GM21381 (cell line): Measurements from ENCODE around the gene DIS3L2.

Experiments
- ATAC-seq: cut with Tn5 transposase; IDR thresholded peaks from one replicate; pipeline ENCODE4 v1.9.1; 2021; ENCODE audit warnings: mild to moderate bottlenecking, moderate library complexity; ENCODE audit not compliant: unreplicated experiment

DIS3L2 gene

GRCh38 chr2:232340171-232340935 is 378.8 kb downstream of the DIS3L2 start:
- no peak for ATAC-seq

- no peak for ATAC-seq
Observed at GRCh38 chr2:232341061-232341738, 379.7 kb downstream of the DIS3L2 start.

DNA sequence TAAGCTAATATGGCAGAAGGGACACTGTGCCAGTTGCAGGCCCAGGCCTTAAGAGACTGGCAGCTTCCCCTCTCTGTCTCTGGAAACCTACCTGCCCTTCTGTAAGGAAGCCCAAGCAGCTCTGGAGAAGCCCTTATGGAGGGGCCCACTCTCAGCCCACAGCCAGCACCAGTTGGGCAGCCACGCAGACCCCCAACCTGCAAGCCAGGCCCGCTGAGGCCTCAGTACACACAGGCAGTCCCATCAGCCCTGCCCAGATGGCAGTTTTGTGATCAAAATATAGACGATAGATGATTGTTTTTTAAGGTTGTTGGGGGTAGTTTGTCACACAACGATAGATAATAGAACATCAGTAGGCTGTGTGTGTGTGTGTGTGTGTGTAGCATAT is 380.2 kb downstream of the DIS3L2 start:
- no peak for ATAC-seq

GRCh38 chr2:232342635-232343565 is 381.4 kb downstream of the DIS3L2 start:
- no peak for ATAC-seq

- ATAC-seq, result no peak
Observed at GRCh38 chr2:232343821-232344220, 382.3 kb downstream of the DIS3L2 start.

- no peak for ATAC-seq
Observed at GRCh38 chr2:232345251-232345650, 383.7 kb downstream of the DIS3L2 start.

GRCh38 chr2:232347369-232347768 is 385.9 kb downstream of the DIS3L2 start:
- no peak for ATAC-seq

GRCh38 chr2:232348936-232349335 is 387.4 kb downstream of the DIS3L2 start:
- no peak for ATAC-seq

DNA sequence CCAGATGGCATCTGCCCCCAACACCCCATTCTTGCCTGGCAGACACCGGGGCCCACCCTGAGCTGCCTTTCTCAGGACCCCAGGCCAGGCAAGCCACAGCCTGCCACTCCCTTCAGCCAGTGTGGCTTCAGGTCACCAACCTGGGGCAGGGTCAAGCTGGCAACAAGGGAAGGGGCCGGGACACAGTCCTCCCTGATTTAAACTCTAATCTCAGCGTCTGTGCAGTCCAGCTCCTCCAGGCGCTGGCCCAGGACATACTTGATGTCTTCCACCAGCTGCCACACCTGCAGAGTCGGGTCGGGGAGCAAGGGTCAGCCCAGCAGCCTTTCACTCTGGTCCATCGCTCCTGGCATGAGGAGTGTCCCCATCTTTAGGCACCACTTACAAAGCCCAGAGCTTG is 388.0 kb downstream of the DIS3L2 start:
- no peak for ATAC-seq

- no peak for ATAC-seq
Observed at GRCh38 chr2:232349946-232350635, 388.6 kb downstream of the DIS3L2 start.

DNA sequence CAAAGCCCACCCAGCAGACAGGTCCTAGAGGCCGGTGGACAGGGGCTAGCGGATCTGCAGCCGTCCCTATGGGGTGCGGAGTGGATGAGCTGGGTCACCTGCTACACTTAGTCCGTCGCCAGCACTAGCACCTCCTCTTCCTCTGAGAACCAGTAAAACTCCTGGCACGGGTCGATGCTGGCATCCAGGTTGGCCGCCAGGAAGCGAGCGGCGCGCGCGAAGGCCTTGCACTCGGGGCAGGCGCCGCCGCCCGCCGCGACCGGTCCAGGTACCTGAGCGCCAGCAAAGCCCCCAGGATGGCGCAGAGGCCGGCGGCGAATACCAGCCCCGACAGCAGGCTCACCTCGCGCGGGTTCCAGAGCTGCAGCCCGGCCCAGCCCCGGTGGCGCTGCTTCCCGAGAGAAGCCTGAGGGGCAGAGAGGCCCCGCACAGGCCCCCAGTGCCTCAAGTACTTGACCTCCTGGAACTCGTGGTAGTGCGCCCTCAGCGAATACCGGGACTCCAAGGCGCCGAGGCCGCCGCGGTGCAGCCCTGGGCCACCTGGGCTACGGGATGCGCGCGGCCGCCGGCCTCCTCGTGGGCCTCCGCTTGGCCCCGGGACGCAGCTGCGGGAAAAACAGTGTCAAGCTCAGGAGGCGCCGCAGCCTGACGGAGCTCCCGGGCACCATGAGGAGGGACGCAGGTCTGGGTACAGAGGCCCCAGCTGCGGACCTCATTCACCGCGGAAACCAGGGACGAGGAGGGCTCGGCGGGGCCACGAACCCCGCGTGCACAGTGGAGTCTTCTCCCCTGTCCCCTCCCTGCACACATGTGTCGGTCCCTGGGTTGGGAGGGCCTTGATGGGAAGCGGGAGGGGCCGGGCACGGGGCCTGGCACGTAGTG is 389.5 kb downstream of the DIS3L2 start:
- ATAC-seq, result no peak

GRCh38 chr2:232351686-232352510 is 390.4 kb downstream of the DIS3L2 start:
- no peak for ATAC-seq

DNA sequence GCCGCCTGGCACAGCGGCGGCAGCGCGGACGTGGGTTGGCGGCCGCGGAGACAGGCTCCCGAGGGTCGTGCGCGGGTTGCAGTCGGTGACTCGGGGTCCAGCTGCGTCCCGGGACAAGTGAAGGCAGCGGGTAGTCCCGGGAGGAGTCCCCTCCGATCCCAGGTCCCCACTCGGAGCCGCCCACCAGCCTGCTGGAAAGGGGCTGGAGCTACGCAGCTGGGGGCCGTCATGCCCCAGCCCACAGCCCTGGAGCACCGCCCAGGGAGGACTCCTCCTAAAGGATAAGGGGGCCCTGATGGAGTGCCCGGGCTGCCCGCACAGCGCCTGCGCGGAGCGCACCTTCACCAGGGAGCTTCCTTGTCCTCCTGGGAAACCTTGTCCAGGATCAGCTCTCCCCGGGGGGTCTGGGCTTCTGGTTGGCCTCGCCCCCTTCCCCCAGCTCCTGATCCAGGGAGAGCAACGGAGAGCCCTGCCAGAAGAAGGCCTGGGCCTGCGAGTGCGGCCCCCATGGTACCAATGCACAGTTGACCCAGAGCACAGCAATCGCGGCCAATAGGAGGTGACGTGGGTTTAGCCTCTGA is 391.1 kb downstream of the DIS3L2 start:
- ATAC-seq, result no peak

DNA sequence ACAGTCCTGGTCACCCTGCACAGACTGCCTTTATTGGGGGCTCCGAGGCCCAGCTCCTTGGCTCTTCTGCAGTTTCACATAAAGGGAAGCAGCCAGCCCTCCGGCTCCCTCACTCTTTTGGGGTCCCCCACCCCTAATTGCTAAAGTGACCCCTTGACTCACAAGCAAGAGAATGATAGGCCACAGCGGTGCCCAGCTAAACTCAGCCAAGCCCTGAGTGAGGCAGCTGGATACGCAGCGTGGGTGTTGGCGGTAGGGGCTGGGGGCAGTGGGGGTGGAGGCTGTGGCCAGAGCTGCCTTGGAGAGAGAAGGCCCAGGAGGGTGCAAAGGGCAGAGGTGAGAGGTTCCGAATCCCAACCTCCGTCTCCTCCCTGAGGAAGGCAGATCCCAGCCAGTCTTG is 391.6 kb downstream of the DIS3L2 start:
- ATAC-seq, result no peak

DNA sequence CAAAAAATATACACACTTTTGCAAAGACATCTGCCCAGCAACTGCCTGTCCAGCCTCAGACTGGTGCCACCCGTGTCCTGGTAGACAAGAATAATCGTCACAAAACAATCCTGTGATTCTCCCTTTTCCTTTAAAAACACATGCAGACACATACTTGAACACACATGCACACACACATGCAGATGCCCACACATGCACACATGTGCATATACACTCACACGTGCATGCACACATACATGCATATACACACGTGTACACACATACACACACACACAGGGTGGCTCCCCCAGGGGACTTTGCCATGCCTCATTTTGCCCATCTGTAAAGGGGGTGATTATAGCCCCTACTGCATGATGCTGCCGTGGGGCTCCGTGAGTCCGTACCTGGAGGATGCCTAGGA is 392.1 kb downstream of the DIS3L2 start:
- ATAC-seq, result no peak

DNA sequence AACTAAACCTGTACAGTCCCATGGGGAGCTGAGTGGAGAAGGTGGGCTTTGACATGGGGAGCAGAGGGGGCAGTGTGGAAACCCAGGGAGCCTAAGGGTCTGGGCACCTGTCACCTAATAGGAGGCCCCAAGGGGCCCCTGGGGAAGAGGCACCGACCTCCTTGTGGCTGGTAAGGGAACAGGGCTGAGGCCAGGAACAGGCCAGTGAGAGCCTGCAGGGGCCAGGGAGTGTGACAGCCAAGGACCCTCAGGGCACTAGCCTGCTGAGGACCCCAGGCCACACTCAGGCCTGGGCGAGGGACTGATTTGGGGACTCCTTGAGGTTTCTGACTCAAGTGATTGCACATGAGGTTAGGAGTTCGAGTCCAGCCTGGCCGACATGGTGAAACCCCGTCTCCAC is 392.6 kb downstream of the DIS3L2 start:
- ATAC-seq, result no peak

DNA sequence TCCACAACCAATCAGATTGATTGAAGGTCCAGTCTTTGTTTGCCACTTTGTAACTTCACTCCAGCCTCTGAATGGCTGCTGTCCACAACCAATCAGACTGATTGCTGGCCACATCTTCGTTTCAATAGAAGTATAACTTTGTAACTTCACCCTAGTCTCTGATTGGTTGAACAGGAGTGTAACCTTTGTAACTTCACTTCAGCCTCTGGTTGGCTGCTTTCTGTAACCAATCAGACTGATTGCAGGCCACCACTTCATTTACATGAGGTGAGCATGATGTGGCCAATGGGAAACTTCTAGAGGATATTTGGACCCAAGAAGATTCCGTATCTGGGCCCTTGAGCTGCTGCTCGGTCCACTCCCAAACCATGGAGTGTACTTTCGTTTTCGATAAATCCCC is 400.1 kb downstream of the DIS3L2 start:
- ATAC-seq, result no peak

- no peak for ATAC-seq
Observed at GRCh38 chr2:232362174-232362900, 400.8 kb downstream of the DIS3L2 start.
